UCSD-AML1 (cell line): ENCODE results near the gene MYO16.

Experiments
- DNase-seq: peaks from one replicate; lab custom pipeline; 2025; ENCODE audit not compliant: unreplicated experiment; lab: John Stamatoyannopoulos, UW

The MYO16 gene

GRCh38 chr13:108789476-108789875 is 160.1 kb downstream of the MYO16 start:
- DNase-seq: no peak

GRCh38 chr13:108795841-108796240 is 166.4 kb downstream of the MYO16 start:
- no peak for DNase-seq

- no peak for DNase-seq
These were observed 167.9 kb downstream of the MYO16 start for GRCh38 chr13:108797354-108797753.

- no peak for DNase-seq
These were observed 178.4 kb downstream of the MYO16 start for GRCh38 chr13:108807841-108808240.

GRCh38 chr13:108812165-108812564 is 182.8 kb downstream of the MYO16 start:
- DNase-seq: no peak

- DNase-seq: no peak
These were observed 183.2 kb downstream of the MYO16 start for GRCh38 chr13:108812661-108813060.

- no peak for DNase-seq
These were observed 184.3 kb downstream of the MYO16 start for GRCh38 chr13:108813587-108814170.

- no peak for DNase-seq
These were observed 187.0 kb downstream of the MYO16 start for GRCh38 chr13:108816375-108816774.

- DNase-seq: no peak
These were observed 198.2 kb downstream of the MYO16 start for GRCh38 chr13:108827646-108828045.

GRCh38 chr13:108828086-108828815 is 198.8 kb downstream of the MYO16 start:
- no peak for DNase-seq

- DNase-seq: no peak
These were observed 201.5 kb downstream of the MYO16 start for GRCh38 chr13:108830916-108831315.

- DNase-seq: no peak
These were observed 204.1 kb downstream of the MYO16 start for GRCh38 chr13:108833531-108833930.

GRCh38 chr13:108834193-108834592 is 204.8 kb downstream of the MYO16 start:
- no peak for DNase-seq

GRCh38 chr13:108835083-108835482 is 205.7 kb downstream of the MYO16 start:
- DNase-seq: no peak

GRCh38 chr13:108850691-108851090 is 221.3 kb downstream of the MYO16 start:
- no peak for DNase-seq

- DNase-seq: no peak
These were observed 222.2 kb downstream of the MYO16 start for GRCh38 chr13:108851660-108852059.

- DNase-seq: no peak
These were observed 223.6 kb downstream of the MYO16 start for GRCh38 chr13:108853031-108853430.

- no peak for DNase-seq
These were observed 226.5 kb downstream of the MYO16 start for GRCh38 chr13:108855737-108856387.

GRCh38 chr13:108858676-108859075 is 229.3 kb downstream of the MYO16 start:
- DNase-seq: no peak

- no peak for DNase-seq
These were observed 230.0 kb downstream of the MYO16 start for GRCh38 chr13:108859197-108860012.

- no peak for DNase-seq
These were observed 231.0 kb downstream of the MYO16 start for GRCh38 chr13:108860418-108860817.
